Breast epithelium (tissue), 3 donors: ENCODE results near the gene IGFN1.

Experiments
- POLR2A ChIP-seq: fragments of 450-650 bp; IDR thresholded peaks from one replicate; pipeline ENCODE4 v1.6.1; 2016; ENCODE audit warnings: antibody characterized with exemption, mild to moderate bottlenecking, moderate library complexity
- POLR2AphosphoS5 ChIP-seq, 3 donors: sonication (generic); formaldehyde crosslinking; IDR thresholded peaks; one replicate each; pipeline ENCODE4 v1.6.1; 2017; ENCODE audit warnings: antibody characterized with exemption in 3 of 3
- TF ChIP-seq, protein P1 (sequence below), 3 donors: fragments of 450-650 bp; IDR thresholded peaks; one replicate each; pipeline ENCODE4 v1.5.1; 2016 to 2017; ENCODE audit warnings: antibody characterized with exemption in 3 of 3, mild to moderate bottlenecking in 3 of 3, moderate library complexity in 3 of 3

DNA sequence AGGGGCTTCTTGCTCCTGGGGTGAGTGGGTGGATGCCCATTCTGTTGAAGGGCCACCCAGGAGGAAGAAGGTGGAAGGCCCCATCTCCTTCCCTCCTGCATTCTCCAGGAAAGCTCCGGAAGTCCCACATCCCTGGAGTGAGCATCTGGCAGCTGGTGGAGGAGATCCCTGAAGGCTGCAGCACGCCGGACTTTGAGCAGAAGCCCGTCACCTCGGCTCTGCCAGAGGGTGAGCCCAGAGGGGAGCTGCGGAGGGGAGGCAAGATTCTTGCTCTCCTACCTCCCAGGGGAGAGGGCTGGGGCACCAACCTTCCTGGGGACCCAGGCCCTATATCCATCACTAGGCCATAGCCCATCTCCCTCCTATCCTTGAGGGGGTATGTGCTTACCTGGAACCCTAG is 3.4 kb downstream of the IGFN1 start:
- TF ChIP-seq, protein P1, sequence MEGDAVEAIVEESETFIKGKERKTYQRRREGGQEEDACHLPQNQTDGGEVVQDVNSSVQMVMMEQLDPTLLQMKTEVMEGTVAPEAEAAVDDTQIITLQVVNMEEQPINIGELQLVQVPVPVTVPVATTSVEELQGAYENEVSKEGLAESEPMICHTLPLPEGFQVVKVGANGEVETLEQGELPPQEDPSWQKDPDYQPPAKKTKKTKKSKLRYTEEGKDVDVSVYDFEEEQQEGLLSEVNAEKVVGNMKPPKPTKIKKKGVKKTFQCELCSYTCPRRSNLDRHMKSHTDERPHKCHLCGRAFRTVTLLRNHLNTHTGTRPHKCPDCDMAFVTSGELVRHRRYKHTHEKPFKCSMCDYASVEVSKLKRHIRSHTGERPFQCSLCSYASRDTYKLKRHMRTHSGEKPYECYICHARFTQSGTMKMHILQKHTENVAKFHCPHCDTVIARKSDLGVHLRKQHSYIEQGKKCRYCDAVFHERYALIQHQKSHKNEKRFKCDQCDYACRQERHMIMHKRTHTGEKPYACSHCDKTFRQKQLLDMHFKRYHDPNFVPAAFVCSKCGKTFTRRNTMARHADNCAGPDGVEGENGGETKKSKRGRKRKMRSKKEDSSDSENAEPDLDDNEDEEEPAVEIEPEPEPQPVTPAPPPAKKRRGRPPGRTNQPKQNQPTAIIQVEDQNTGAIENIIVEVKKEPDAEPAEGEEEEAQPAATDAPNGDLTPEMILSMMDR (IDR thresholded peaks at IDR 0.05): no peak
- TF ChIP-seq POLR2AphosphoS5 (IDR thresholded peaks at IDR 0.05) (no peak), POLR2A (no peak)
